SK-N-SH (cell line): ENCODE results near the gene ROBO1. TPM values are rescaled to one million over a fixed set of nuclear protein-coding genes. Genes with fewer than 3 reads are reported as not detected.

Experiments used
- CTCF ChIA-PET: fragments of 300-600, 350-600 bp; formaldehyde crosslinking; extraction: SDS; loops from one replicate; lab custom pipeline; 2021; lab: Yijun Ruan, JAX
- POLR2A ChIA-PET: fragments of 350-600 bp; sonication (Branson Sonifier 250); formaldehyde crosslinking; extraction: SDS; loops from one replicate; lab custom pipeline; 2020; ENCODE audit warnings: antibody characterized with exemption, inconsistent platforms; lab: Yijun Ruan, JAX
- DNase-seq: peaks from one replicate; pipeline ENCODE4 v3.0.0; 2012
- H2AFZ ChIP-seq: fragments of 200-600 bp; sonication (generic); 2 replicates; pipeline ENCODE4 v1.8.1; 2016; ENCODE audit warnings: antibody characterized with exemption, mild to moderate bottlenecking, low read depth
- H3F3A ChIP-seq: fragments of 200-600 bp; sonication (generic); replicated peaks from 2 replicates; pipeline ENCODE3; 2016; ENCODE audit warnings: antibody characterized with exemption, mild to moderate bottlenecking; ENCODE audit not compliant: insufficient read depth
- H3K27ac ChIP-seq, 2 experiments: fragments of 200-500 bp in 1 of 2; fragments of 200-600 bp in 1 of 2; sonication (Bioruptor generic) in 1 of 2; sonication (generic), shearing (Covaris generic) in 1 of 2; 2 replicates each; pipeline versions ENCODE4 v1.5.1 to v1.6.1; 2014 to 2016; ENCODE audit warnings: low read depth in 2 of 2, inconsistent platforms in 1 of 2, low read length in 1 of 2, mild to moderate bottlenecking in 1 of 2, mixed read lengths in 1 of 2
- H3K27me3 ChIP-seq: fragments of 200-600 bp; sonication (generic), shearing (Covaris generic); 2 replicates; pipeline ENCODE4 v1.6.1; 2016; ENCODE audit warnings: mixed run types; ENCODE audit not compliant: insufficient read depth
- H3K36me3 ChIP-seq, 2 experiments: fragments of 200-500 bp in 1 of 2; fragments of 200-600 bp in 1 of 2; sonication (Bioruptor generic) in 1 of 2; sonication (generic) in 1 of 2; replicated peaks in 1 of 2; 2 replicates each; pipeline versions ENCODE3 to v1.5.1; 2014 to 2016; ENCODE audit warnings: low read length in 1 of 2, mild to moderate bottlenecking in 1 of 2; ENCODE audit not compliant: insufficient read depth in 2 of 2, control insufficient read depth in 1 of 2
- H3K4me1 ChIP-seq, 2 experiments: fragments of 200-500 bp in 1 of 2; fragments of 200-600 bp in 1 of 2; sonication (Bioruptor generic) in 1 of 2; sonication (generic), shearing (Covaris generic) in 1 of 2; 2 replicates each; pipeline versions ENCODE4 v1.5.1 to v1.6.1; 2014 to 2016; ENCODE audit warnings: low read depth in 1 of 2, low read length in 1 of 2, mixed run types in 1 of 2; ENCODE audit not compliant: insufficient read depth in 2 of 2, control insufficient read depth in 1 of 2
- H3K4me2 ChIP-seq: fragments of 200-600 bp; sonication (generic), shearing (Covaris generic); 2 replicates; pipeline ENCODE4 v1.6.1; 2017; ENCODE audit warnings: mixed run types
- H3K4me3 ChIP-seq, 2 experiments: fragments of 200-500 bp in 1 of 2; fragments of 200-600 bp in 1 of 2; sonication (Bioruptor generic) in 1 of 2; sonication (generic), shearing (Covaris generic) in 1 of 2; 2 replicates each; pipeline versions ENCODE4 v1.5.1 to v1.8.1; 2014 to 2016; ENCODE audit warnings: low read depth in 2 of 2, inconsistent platforms in 1 of 2, low read length in 1 of 2, mild to moderate bottlenecking in 1 of 2, mixed read lengths in 1 of 2, moderate library complexity in 1 of 2
- H3K79me2 ChIP-seq: fragments of 200-600 bp; sonication (generic); 2 replicates; pipeline ENCODE4 v1.8.1; 2017; ENCODE audit warnings: mild to moderate bottlenecking; ENCODE audit not compliant: insufficient read depth
- H3K9ac ChIP-seq: fragments of 200-600 bp; sonication (generic); 2 replicates; pipeline ENCODE4 v1.6.1; 2017; ENCODE audit warnings: mixed run types
- H3K9me2 ChIP-seq: fragments of 200-600 bp; sonication (generic); 2 replicates; pipeline ENCODE4 v1.6.1; 2017; ENCODE audit warnings: mixed run types
- H3K9me3 ChIP-seq: fragments of 200-600 bp; sonication (generic); 2 replicates; pipeline ENCODE4 v1.6.1; 2017; ENCODE audit warnings: mixed run types, mild to moderate bottlenecking, moderate library complexity
- H4K20me1 ChIP-seq: fragments of 200-600 bp; sonication (generic); 2 replicates; pipeline ENCODE4 v1.6.1; 2017; ENCODE audit warnings: mild to moderate bottlenecking, mixed run types; ENCODE audit not compliant: insufficient read depth
- ELF1 ChIP-seq: IDR thresholded peaks from 2 replicates; pipeline ENCODE4 v1.4.0; 2012
- EP300 ChIP-seq, 2 experiments: IDR thresholded peaks; 2 replicates each; pipeline versions ENCODE4 v1.4.0 to v1.6.1; 2012; ENCODE audit warnings: borderline replicate concordance in 1 of 2, low read depth in 1 of 2, low read length in 1 of 2
- EZH2phosphoT487 ChIP-seq: fragments of 200-600 bp; sonication (generic); IDR thresholded peaks from 2 replicates; pipeline ENCODE4 v1.6.1; 2017; ENCODE audit warnings: low read depth, mixed run types, mild to moderate bottlenecking, antibody characterized with exemption, moderate library complexity, borderline replicate concordance
- FOSL2 ChIP-seq: IDR thresholded peaks from 2 replicates; pipeline ENCODE4 v1.4.0; 2012; ENCODE audit warnings: low read depth, mild to moderate bottlenecking, moderate library complexity, borderline replicate concordance
- FOXM1 ChIP-seq: IDR thresholded peaks from 2 replicates; pipeline ENCODE4 v1.4.0; 2012; ENCODE audit warnings: low read depth, mild to moderate bottlenecking
- IRF3 ChIP-seq: fragments of 150-350 bp; IDR thresholded peaks from 2 replicates; pipeline ENCODE4 v1.6.1; 2016; ENCODE audit warnings: mild to moderate bottlenecking, low read depth, low read length
- JUND ChIP-seq: IDR thresholded peaks from 2 replicates; pipeline ENCODE4 v1.4.0; 2012
- MAX ChIP-seq: IDR thresholded peaks from 2 replicates; pipeline ENCODE4 v1.4.0; 2012; ENCODE audit warnings: low read depth
- MXI1 ChIP-seq: IDR thresholded peaks from 2 replicates; pipeline ENCODE4 v1.6.1; 2012; ENCODE audit warnings: mild to moderate bottlenecking, low read depth, low read length, improper control_type of control experiment
- NFIC ChIP-seq: IDR thresholded peaks from 2 replicates; pipeline ENCODE4 v1.4.0; 2012; ENCODE audit warnings: borderline replicate concordance
- POLR2AphosphoS5 ChIP-seq: IDR thresholded peaks from 2 replicates; pipeline ENCODE4 v1.6.1; 2012; ENCODE audit warnings: low read depth, low read length
- RCOR1 ChIP-seq: fragments of 150-350 bp; IDR thresholded peaks from 2 replicates; pipeline ENCODE4 v1.6.1; 2017; ENCODE audit warnings: antibody characterized with exemption, low read length
- REST ChIP-seq: IDR thresholded peaks from 2 replicates; pipeline ENCODE4 v1.6.1; 2012; ENCODE audit warnings: mild to moderate bottlenecking, low read depth, low read length, moderate library complexity
- RXRA ChIP-seq: IDR thresholded peaks from 2 replicates; pipeline ENCODE4 v1.4.0; 2012; ENCODE audit warnings: low read depth, mild to moderate bottlenecking, borderline replicate concordance
- SIN3A ChIP-seq: IDR thresholded peaks from 2 replicates; pipeline ENCODE4 v1.6.1; 2012; ENCODE audit warnings: low read depth, mild to moderate bottlenecking, low read length, moderate library complexity, borderline replicate concordance
- SMC3 ChIP-seq: IDR thresholded peaks from 2 replicates; pipeline ENCODE4 v1.6.1; 2012; ENCODE audit warnings: low read depth, low read length, improper control_type of control experiment
- TEAD4 ChIP-seq: IDR thresholded peaks from 2 replicates; pipeline ENCODE4 v1.4.0; 2012; ENCODE audit warnings: mild to moderate bottlenecking, borderline replicate concordance; ENCODE audit not compliant: insufficient read depth
- YY1 ChIP-seq: IDR thresholded peaks from 2 replicates; pipeline ENCODE4 v1.4.0; 2012; ENCODE audit warnings: low read depth, mild to moderate bottlenecking
- ZBTB33 ChIP-seq: IDR thresholded peaks from 2 replicates; pipeline ENCODE4 v1.4.0; 2012; ENCODE audit warnings: low read depth, borderline replicate concordance
- WGBS: methylation state at CpG from one replicate; pipeline ENCODE4 v1.1.6; 2017; ENCODE audit warnings: low lambda C conversion rate; 5-methylcytosine and 5-hydroxymethylcytosine counted together
- polyA plus RNA-seq, 3 experiments: library from polyadenylated mRNA; depleted of rRNA; stranded (reverse); fragments of >200 nt; gene quantifications; 2 replicates each; pipeline ENCODE4 v1.2.3, GENCODE V29; 2012

ROBO1 gene
- polyA plus RNA-seq, 1 of the 3 experiments (the other 2 are of a cell fraction) = 22.7 TPM

GRCh38 chr3:78887547-78888011, 880.2 kb downstream of the ROBO1 start:
- Histone ChIP-seq H3K9ac (no peak overlapping the region), H3K27ac (no peak overlapping the region), H3K9me3 (no peaks in the 10 kb centered on the region), H4K20me1 (no peaks in the 10 kb centered on the region), H3K4me2 (no peak overlapping the region), H3K9me2 (no peaks in the 10 kb centered on the region), H3K79me2 (peaks cover 17% of the 10 kb centered on the region; the same call in 1 of the 2 replicates), H3K4me1 (peaks cover 0 to 12% of the 10 kb centered on the region in 2 experiments; a peak in 1 of 4 replicates), H3K36me3 (no peaks in the 10 kb centered on the region), H2AFZ (no peak overlapping the region), H3K27me3 (no peaks in the 10 kb centered on the region), H3K4me3 (no peak overlapping the region), H3F3A (no peaks in the 10 kb centered on the region)
- TF ChIP-seq JUND (no peak), SMC3 (no peak), RXRA (no peak), FOSL2 (no peak), POLR2AphosphoS5 (no peak), REST (no peak), FOXM1 (no peak), YY1 (no peak), RCOR1 (no peak), MAX (no peak), EZH2phosphoT487 (no peak), NFIC (no peak), TEAD4 (no peak), MXI1 (no peak), EP300 (IDR thresholded peaks at IDR 0.05; ENCODE audit: borderline replicate concordance in 1 of 2, low read depth in 1 of 2, low read length in 1 of 2) (no peak), ELF1 (no peak), ZBTB33 (no peak), IRF3 (no peak), SIN3A (no peak)
- WGBS = no CpG with 5 or more reads among the region's 1 CpG
- POLR2A ChIA-PET = no interaction called here
- CTCF ChIA-PET = no interaction called here
- no peak for DNase-seq
